NCI-H2107 treated with DMSO at 0.1 percent for 48 hours (cell line): ENCODE measurements around the gene SLC16A5.
A peak's percentile ranks its signal among the peaks of the same experiment; 100 is the strongest.

Source experiments
- DNase-seq: peaks from one replicate; lab custom pipeline; 2025; ENCODE audit not compliant: unreplicated experiment; lab: John Stamatoyannopoulos, UW

SLC16A5 gene

DNA sequence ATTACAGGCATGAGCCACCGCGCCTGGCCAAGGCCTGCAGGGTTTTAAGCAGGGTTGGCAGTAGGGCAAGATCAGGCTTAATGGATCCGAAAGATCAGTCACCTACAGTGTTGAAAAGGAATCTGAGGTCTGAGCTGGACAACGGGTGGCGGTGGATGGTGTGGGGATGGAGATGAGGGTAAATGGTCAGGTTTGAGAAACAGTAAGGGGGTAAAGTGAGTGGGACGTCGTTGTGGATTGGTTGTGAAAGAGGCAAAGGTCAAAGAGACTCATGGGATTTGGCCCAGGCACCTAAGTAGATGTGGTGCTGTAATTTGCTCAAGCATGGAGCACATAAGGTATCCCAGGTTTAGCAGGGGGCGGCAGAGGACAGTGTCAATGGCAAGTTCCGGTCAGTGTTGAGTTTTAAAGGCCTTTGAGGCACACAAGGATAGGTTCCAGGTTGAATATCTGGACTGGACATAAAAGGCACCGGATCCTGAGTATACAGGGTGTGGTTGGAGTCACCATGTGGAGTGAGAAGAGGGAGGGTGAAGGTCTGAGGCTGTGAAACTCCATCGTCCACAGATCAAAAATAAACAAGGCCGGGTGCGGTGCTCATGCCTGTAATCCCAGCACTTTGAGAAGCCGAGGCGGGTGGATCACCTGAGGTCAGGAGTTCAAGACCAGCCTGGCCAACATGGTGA, 1.1 kb upstream of the SLC16A5 start:
- DNase-seq = no peak

DNA sequence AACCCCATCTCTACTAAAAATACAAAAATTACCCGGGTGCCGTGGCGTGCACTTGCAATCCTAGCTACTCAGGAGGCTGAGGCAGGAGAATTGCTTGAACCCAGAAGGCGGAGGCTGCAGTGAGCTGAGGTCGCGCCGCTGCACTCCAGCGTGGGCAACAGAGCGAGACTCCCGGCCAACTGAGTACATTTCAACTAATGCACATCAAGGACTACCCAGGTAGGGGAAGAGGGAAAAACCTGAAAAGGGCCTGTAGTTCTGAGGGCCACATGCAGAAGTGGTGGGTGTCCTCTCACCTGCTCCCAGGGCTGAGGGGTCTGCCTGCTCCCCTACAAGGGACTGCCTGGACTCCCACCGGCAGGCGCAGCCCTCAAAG, 584 bp upstream of the SLC16A5 start:
- no peak for DNase-seq

DNA sequence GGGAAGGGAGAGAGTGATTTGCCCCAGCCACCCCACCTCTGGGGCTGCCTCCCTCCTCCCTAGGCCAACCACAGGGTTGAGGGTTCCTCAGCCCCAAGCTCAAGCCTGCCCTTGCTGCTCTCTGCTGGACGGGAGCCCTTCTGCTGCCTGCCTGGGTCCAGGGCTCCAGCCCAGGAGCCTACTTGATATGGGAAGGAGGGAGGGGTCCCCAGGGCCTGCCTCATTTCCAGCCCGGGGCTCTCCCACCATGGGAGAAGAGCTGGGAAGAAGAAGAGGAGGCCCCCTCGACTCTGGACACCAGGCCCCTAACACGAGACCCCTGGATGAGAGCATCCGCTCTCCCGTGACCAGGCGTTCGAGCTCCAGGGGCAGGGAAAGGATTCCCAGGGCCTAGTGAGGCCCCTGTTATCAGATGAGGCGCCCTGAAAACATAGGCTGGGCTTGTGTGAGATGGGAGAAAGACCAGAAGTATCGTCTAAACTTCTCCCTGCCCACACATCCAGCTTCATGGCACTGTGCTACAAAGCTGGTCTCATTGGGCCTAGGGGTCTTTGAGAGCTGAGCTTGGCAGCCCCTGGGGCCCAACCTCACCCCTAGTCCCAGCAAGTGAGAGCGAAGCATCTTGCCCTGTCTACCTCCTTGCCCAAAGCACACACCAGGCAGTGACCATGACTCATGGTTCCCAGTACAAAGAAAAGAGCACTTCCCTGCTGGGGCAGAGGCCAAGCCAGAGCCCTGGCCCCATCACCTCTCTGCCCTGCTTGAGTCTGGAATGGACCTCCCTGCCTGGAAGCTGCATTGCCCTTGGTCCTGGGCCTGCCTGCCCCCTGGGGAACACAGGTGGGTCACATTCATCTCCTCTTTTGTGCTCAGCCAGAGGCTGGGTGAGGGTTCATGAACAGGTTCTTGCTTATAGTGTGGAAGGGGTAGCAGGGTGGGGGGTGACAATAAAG, 987 bp downstream of the SLC16A5 start:
- no peak for DNase-seq

DNA sequence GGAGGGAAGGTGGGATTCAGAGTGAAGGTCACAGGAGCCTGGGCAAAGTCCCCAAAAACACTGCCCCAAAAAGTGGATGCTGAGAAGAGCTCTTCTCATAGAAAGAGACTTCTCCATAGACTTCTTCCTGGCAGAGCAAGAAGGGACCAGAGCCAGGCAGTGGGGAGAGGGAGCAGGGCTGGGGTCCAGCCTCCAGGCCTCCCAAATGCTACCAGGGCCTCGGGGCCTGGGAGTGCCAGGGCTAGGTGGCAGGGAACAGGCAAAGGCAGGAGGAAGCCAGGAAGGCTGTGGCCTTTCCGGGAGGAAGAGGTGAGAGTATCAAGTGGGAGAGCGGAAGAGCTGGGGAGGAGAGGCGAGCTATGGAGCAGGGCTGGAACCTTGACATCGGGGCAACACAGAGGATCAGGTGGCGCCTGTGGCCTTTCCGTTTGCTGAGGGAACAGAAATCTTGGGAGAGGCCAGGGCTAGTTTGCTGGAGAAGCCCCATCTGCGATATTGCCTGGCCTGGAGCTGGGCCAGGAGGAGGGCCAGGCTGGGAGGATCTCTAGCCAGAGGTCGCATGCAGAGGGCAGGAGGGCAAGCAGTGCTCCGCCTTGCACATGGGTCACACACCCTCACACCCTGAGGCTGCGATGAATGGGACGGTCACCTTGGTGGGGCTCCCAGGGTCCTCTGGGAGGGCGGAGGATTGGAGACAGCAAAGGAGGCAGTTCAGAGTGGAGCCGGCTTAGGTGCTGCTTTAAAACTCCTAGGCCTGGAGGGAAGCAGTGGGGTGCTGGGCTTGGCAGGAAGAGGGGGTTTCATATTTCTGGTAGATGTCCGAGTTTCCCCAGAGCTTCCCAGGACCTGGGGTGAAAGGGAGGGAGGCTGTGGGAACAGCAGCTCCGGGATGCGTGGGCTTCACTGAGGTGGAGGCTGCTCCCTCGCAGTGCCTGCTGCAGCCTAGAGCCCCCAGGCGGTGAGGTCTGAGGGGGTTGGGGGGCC, 3.4 kb downstream of the SLC16A5 start:
- DNase-seq = no peak

DNA sequence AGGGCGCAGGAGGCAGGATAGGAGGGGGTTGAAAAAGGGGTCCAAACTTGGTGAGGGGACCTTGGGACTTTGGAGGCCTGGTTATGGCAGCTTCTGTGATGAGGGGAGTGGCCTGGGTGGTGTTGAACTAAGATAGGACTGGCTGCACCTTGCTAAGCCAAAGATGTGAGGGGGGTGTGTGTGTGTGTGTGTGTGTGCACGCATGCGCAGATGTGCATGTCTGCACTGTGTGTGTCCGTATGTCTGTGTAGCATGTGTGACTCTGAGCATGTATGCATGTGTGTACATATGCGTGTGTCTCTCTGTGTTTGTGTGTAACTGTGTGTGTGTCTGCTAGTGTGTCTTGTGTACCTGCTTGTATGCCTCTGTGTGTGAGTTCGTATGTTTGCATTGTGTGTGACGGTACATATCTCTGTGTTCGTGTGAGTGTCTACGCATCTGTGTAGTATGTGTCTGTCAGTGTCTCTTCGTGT, 4.1 kb downstream of the SLC16A5 start:
- DNase-seq = no peak

DNA sequence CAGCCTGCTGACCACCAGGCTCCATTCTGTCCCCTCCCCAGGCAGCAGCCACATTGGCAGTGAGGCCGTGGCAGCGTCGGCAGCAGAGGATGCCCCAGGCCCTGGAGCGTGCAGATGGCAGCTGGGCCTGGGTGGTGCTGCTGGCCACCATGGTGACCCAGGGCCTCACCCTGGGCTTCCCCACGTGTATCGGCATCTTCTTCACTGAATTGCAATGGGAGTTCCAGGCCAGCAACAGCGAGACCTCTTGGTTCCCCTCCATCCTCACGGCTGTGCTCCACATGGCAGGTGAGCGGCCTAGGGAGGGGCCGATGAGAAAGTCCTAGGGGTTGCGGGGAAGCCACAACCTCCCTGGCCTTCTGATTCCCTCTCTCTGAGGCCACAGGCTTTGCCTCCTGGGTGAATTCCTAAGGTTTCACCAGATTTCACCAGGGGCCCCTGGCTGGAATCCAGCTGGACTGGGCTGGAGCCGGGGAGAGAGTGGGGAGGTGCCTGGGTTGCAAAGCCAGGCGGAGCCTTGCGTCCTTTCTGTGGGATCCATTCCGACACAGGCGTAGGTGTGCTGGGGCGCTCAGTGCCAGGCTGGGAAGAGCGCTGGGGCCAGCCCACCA, 5.9 kb downstream of the SLC16A5 start:
- no peak for DNase-seq

DNA sequence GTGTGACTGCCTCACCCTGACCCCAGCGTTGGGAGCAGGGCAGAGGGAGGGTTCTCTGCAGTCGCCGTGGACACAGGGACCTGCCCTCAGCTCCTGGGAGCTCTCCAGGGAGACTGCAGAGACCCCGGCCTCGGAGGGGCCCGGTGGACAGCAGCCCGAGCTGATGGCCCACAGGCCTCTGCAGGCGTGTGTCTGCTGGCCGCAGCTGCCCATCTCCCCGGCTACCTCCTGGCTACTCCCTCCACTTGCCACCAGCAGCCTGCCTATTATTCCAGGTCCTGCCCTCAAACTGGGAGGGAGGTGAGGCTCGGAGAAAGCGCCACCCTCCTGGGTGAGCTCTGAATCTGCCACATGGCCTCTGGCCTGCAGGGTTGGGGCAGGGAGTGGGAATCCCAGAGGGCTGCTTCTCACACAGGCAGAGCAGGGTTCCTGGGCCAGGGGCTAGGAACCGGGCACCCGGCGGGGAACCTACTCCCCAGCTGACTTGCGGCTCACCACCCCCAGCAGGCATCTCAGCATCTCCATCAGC, 7.2 kb downstream of the SLC16A5 start:
- no peak for DNase-seq

DNA sequence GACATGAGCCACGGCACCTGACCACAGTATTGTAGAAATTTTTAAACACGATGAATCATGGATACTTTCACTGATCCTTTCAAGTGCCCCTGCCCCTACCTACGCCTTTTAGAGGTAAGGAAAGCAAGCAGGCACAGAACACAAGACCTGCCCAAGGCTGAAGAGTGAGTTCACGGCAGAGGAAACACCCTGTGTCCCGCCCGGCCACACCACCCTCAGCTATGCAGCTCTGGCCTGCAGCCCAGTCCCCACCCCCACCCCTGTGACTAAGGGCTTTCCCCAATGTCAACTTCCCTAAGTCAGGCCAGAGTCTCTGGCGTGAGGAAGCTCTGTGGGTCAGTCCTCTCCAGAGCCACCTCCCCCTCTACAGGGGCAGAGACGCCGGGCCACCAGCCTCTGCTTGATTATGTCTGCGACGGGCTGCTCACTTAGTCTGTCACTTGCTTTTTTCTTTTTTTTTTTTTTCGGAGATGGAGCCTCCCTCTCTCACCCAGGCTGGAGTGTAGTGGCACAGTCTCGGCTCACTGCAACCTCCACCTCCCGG, 8.4 kb downstream of the SLC16A5 start:
- no peak for DNase-seq

DNA sequence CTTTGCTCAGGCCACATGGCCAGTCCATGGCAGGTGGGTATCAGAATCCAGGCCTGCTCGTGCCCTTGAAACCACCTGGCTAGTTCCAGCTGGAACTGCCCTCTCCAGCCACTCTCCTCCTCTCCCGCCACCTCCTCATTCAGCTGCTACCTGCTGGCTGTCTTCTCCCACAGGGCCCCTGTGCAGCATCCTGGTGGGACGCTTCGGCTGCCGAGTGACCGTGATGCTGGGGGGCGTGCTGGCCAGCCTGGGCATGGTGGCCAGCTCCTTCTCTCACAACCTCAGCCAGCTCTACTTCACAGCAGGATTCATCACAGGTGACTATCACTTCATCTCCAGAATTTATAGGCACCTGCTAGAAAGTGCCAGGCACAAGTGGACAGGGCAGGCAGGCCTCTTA, 10.1 kb downstream of the SLC16A5 start:
- no peak for DNase-seq

DNA sequence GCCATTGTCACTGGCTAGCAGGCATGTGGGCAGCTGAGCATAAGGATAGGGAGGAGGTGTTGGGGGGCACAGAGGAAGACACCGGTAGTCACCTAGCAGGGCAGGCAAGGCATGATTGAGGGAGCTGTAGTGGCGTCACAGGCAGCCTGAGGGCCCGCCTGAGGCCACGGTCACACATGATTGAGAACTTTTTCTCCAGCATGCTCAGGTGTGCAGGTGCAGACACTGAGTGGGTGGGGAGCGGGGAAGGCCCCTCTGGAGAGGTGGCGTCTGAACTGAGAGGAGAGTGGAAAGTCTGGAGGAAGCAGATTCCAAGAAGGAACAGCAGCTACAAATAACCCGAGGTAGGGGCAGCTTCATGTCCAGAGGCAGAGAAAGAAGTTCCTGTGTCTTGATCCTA, 11.1 kb downstream of the SLC16A5 start:
- no peak for DNase-seq

DNA sequence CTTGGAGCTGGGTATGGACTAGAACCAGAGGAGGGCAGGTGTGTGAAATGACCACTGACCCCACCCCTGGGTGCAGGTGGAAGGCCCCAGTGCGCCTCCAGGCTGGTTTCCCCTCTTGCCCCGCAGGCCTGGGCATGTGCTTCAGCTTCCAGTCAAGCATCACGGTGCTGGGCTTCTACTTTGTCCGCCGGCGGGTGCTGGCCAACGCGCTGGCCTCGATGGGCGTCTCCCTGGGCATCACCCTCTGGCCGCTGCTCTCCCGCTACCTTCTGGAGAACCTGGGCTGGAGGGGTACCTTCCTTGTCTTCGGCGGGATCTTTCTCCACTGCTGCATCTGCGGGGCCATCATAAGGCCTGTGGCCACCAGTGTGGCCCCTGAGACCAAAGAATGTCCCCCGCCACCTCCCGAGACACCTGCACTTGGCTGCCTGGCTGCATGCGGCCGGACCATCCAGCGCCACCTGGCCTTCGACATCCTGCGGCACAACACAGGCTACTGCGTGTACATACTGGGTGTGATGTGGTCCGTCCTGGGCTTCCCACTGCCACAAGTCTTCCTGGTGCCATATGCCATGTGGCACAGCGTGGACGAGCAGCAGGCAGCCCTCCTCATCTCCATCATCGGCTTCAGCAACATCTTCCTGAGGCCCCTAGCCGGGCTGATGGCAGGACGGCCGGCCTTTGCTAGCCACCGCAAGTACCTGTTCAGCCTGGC, 12.3 kb downstream of the SLC16A5 start:
- no peak for DNase-seq

DNA sequence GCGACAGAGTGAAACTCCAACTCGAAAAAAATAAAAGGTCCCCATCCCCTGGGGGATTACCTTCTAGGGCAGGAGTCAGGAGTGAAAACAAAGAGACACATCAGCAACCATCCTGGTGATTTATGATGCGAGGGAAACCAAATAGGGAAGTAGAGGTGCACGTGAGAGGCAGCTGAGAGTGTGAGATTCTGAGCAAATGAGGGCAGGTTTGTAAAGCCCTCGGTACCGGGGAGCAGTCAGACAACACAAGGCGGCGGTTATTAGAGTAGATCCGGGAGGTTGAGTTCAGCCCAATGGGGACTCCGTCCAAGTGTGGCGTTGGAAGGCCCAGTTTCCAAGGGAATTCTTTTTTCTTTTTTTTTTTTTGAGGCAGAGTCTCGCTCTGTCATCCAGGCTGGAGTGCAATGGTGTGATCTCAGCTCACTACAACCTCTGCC, 14.6 kb downstream of the SLC16A5 start:
- DNase-seq = peak; percentile 46

DNA sequence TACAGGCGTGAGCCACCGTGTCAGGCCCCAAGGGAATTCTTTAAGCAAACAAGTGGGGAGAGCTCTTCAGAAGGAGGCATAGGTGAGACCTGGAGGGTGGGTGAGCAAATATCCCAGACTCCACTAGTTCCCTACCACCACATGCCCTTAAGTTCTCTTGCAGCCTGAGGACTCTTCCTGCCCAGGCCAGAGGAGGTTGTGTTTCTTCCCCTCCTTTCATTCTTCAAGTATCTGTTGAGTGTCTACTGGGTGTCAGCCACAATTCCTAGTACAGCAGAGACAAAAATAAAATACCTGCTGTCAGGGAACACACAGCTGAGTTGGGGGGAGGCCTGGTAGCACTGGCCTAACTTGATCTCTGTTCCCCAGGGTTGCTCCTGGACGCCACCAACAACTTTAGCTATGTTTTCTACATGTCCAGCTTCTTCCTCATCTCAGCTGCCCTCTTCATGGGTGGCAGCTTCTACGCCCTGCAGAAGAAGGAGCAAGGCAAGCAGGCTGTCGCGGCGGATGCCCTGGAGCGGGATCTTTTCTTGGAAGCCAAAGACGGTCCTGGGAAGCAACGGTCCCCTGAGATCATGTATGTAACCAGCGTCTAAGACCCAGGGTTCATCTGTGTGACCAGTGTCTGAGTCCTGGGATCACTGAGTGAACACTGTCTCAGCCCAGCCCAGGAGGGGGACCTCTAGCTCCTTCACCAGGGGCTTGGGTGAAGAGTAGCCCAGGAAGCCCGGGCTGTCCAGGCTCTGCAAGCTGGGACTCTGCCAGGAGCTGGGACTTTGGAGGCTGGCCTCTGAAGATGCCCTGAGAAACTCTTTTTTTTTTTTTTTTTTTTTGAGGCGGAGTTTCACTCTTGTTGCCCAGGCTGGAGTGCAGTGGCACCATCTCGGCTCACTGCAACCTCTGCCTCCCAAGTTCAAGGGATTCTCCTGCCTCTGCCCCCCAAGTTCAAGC, 16.1 kb downstream of the SLC16A5 start:
- DNase-seq = no peak

DNA sequence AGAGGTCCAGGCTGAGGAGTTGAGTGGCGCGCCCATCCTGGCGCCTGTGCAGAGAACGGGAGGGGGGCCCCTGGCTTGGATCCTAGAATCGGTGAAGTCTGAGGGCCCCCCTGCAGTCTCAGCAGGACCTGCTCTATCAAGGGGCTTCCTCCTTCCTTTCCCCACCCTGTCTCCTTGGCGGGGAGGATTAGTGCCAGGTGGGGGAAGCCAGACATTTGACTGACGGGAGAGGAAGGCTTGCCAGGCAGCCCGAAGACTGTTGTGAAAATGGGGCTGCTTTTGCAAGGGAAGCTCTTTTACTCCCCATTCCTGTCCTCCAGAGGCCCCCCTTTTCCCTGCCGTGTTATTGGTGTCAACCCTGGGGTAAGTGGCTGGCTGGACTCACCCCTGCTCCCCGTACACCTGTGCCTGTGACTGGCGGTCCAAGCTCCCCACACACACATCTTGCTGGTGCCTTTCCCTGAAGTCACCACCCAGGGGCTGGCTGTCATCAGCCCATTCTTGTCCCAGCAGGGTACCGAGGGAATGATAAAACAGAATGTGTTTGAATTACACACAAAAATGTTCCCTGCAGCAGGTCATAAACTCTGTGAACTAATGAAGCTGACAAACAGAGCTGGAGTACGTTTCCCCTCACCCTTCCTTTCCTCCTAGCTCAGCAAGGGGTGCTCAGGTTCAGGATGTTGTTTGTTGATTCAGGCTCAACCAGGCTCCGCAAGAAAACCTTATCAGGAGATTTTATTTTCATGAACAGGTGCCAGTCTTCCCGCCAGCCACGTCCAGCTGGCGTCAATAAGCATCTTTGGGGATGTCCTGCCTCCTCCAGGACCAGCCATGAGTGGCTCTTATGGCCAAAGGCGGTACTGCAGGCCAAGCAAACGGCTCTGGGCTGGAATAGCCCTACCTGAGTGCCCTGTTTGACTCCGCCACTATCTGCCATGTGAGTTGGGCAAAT, 17.6 kb downstream of the SLC16A5 start:
- DNase-seq = peak; percentile 53

DNA sequence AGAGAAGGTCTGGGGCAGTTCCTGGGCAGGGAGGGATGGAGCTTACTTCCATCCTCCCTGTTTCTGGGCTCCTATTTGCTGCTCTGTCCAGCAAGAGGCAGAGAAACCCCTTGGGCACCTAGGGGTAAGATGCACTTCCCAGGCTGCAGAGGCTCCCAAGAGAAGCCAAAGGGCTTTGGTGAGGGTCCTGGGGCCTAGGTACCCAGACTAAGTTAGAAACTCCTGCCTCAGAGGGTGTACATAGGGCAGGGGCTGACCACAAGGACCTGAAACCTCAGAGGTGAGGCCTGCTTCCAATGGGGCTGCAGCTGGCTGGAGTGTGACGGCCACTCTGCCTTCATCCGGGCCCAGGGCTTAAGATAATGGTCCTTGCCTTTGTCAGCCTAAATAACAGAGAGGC, 20.4 kb downstream of the SLC16A5 start:
- no peak for DNase-seq

DNA sequence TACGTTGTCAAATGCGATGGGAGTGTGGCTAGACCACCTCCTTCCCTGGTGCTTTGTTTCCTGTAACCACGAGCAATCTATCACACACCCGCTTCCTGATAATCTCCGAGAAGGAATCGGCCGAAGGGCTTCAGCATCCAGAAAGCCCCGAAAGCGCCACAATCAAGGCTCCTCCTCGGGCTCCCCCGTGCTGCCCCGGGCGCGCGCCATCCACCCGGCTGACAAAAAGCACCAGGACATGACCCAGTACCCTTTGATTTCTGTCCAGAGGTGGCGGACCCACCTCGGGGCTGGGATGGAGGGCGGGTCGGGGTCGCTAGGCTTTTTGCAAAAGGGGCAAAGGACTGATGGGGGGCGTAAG, 21.3 kb downstream of the SLC16A5 start:
- DNase-seq = no peak
